ENCODE data around the gene BRINP1. TPM values are rescaled to one million over a fixed set of nuclear protein-coding genes. Genes with fewer than 3 reads are reported as not detected.
"Not testable (repeated sequence)": the region's sequence is repeated elsewhere in the genome, so short reads cannot be mapped to it uniquely, and the experiment has no call there.

Gene BRINP1
- total RNA-seq, 1 experiment from 2014 or later = not detected

GRCh38 chr9:119213471-119213870 lies 155.8 kb downstream of the BRINP1 start:
- no peak for DNase-seq (ENCODE audit: low read depth)

- no peak for DNase-seq (ENCODE audit: low read depth)
Observed at GRCh38 chr9:119197893-119198607, 171.2 kb downstream of the BRINP1 start.

- no peak for DNase-seq (ENCODE audit: low read depth)
Observed at GRCh38 chr9:119195521-119195920, 173.7 kb downstream of the BRINP1 start.

- DNase-seq (ENCODE audit: low read depth) = no peak
Observed at GRCh38 chr9:119185298-119185697, 183.9 kb downstream of the BRINP1 start.

GRCh38 chr9:119184265-119184936 lies 184.8 kb downstream of the BRINP1 start:
- no peak for DNase-seq (ENCODE audit: low read depth)

- DNase-seq (ENCODE audit: low read depth) = no peak
Observed at GRCh38 chr9:119181561-119181960, 187.7 kb downstream of the BRINP1 start.

- DNase-seq (ENCODE audit: low read depth) = no peak
Observed at GRCh38 chr9:119180897-119181296, 188.3 kb downstream of the BRINP1 start.

GRCh38 chr9:119179701-119180100 lies 189.5 kb downstream of the BRINP1 start:
- no peak for DNase-seq (ENCODE audit: low read depth)

GRCh38 chr9:119177196-119177595 lies 192.0 kb downstream of the BRINP1 start:
- no peak for DNase-seq (ENCODE audit: low read depth)

- no peak for DNase-seq (ENCODE audit: low read depth)
Observed at GRCh38 chr9:119175581-119175980, 193.7 kb downstream of the BRINP1 start.

- not testable (repeated sequence) for DNase-seq (ENCODE audit: low read depth)
Observed at GRCh38 chr9:119169222-119169621, 200.0 kb downstream of the BRINP1 start.

- no peak for DNase-seq (ENCODE audit: low read depth)
Observed at GRCh38 chr9:119167876-119168275, 201.4 kb downstream of the BRINP1 start.

GRCh38 chr9:119167267-119167666 lies 202.0 kb downstream of the BRINP1 start:
- no peak for DNase-seq (ENCODE audit: low read depth)

GRCh38 chr9:119166096-119166495 lies 203.1 kb downstream of the BRINP1 start:
- DNase-seq (ENCODE audit: low read depth) = no peak

GRCh38 chr9:119165131-119165530 lies 204.1 kb downstream of the BRINP1 start:
- no peak for DNase-seq (ENCODE audit: low read depth)

- no peak for DNase-seq (ENCODE audit: low read depth)
Observed at GRCh38 chr9:119164716-119165115, 204.5 kb downstream of the BRINP1 start.

- DNase-seq (ENCODE audit: low read depth) = no peak
Observed at GRCh38 chr9:119160551-119160950, 208.7 kb downstream of the BRINP1 start.

- no peak for DNase-seq (ENCODE audit: low read depth)
Observed at GRCh38 chr9:119159386-119159785, 209.8 kb downstream of the BRINP1 start.

GRCh38 chr9:119157196-119157595 lies 212.0 kb downstream of the BRINP1 start:
- no peak for DNase-seq (ENCODE audit: low read depth)

GRCh38 chr9:119156354-119156753 lies 212.9 kb downstream of the BRINP1 start:
- DNase-seq (ENCODE audit: low read depth) = no peak

GRCh38 chr9:119154527-119154926 lies 214.7 kb downstream of the BRINP1 start:
- no peak for DNase-seq (ENCODE audit: low read depth)

- no peak for DNase-seq (ENCODE audit: low read depth)
Observed at GRCh38 chr9:119153402-119153801, 215.8 kb downstream of the BRINP1 start.

GRCh38 chr9:119148855-119149254 lies 220.4 kb downstream of the BRINP1 start:
- no peak for DNase-seq (ENCODE audit: low read depth)
